H1 (cell line): ENCODE results near the gene CIITA. TPM values are rescaled to one million over a fixed set of nuclear protein-coding genes. Genes with fewer than 3 reads are reported as not detected.

Experiments
- CTCF ChIA-PET: fragments of 300-600 bp; sonication (Branson Sonifier 250); formaldehyde crosslinking; loops from one replicate; lab custom pipeline; 2021; ENCODE audit not compliant: partially characterized antibody; lab: Charles Lee
- POLR2A ChIA-PET: fragments of 300-600 bp; sonication (Branson Sonifier 250); formaldehyde crosslinking; loops from one replicate; lab custom pipeline; 2021; ENCODE audit warnings: inconsistent platforms; ENCODE audit not compliant: partially characterized antibody; lab: Charles Lee
- DNase-seq, 2 experiments: peaks; one replicate each; pipeline versions ENCODE4 v3.0.0 to v3.0.0-alpha.2; 2010 to 2022; ENCODE audit warnings: low spot score in 2 of 2, low read depth in 1 of 2, mixed read lengths in 1 of 2
- FAIRE-seq: peaks from 2 replicates; lab custom pipeline; 2011; peaks lifted over from hg19 to GRCh38; lab: Jason Lieb, UNC
- H2AFZ ChIP-seq: 2 replicates; pipeline ENCODE4 v1.8.1; 2012; ENCODE audit warnings: low read length, inconsistent platforms
- H2AK5ac ChIP-seq: 2 replicates; pipeline ENCODE4 v1.6.1; 2013; ENCODE audit warnings: low read depth, low read length
- H2BK120ac ChIP-seq: replicated peaks from 2 replicates; pipeline ENCODE3; 2013; ENCODE audit warnings: low read depth, low read length, inconsistent platforms
- H2BK12ac ChIP-seq: 2 replicates; pipeline ENCODE4 v1.6.1; 2013; ENCODE audit warnings: low read depth, low read length
- H2BK15ac ChIP-seq: 2 replicates; pipeline ENCODE4 v1.6.1; 2013; ENCODE audit warnings: low read length
- H2BK20ac ChIP-seq: 2 replicates; pipeline ENCODE4 v1.6.1; 2013; ENCODE audit warnings: low read length
- H2BK5ac ChIP-seq: 2 replicates; pipeline ENCODE4 v1.6.1; 2013; ENCODE audit warnings: low read depth, low read length
- H3K14ac ChIP-seq: 2 replicates; pipeline ENCODE4 v1.6.1; 2013; ENCODE audit warnings: inconsistent platforms; ENCODE audit not compliant: insufficient read length
- H3K18ac ChIP-seq: 2 replicates; pipeline ENCODE4 v1.6.1; 2013; ENCODE audit warnings: low read length; ENCODE audit errors: extremely low read depth
- H3K23ac ChIP-seq: 2 replicates; pipeline ENCODE4 v1.6.1; 2013; ENCODE audit warnings: inconsistent platforms; ENCODE audit not compliant: insufficient read length
- H3K23me2 ChIP-seq: 2 replicates; pipeline ENCODE4 v1.6.1; 2013; ENCODE audit warnings: low read depth, low read length
- H3K27ac ChIP-seq: 2 replicates; pipeline ENCODE4 v1.6.1; 2011; ENCODE audit warnings: low read depth, low read length, inconsistent platforms
- H3K27me3 ChIP-seq, 4 experiments: replicated peaks in 1 of 4; 1 replicate in 1 of 4; 2 replicates in 3 of 4; pipeline versions ENCODE4 v1.6.1 to v1.8.1; 2011 to 2013; ENCODE audit warnings: low read length in 3 of 4, mild to moderate bottlenecking in 3 of 4, inconsistent platforms in 2 of 4, mixed read lengths in 2 of 4, moderate library complexity in 1 of 4; ENCODE audit not compliant: control insufficient read depth in 3 of 4, insufficient read depth in 3 of 4; ENCODE audit errors: extremely low read depth in 1 of 4
- H3K36me3 ChIP-seq, 4 experiments: 2 replicates each; pipeline versions ENCODE4 v1.6.1 to v1.8.1; 2011 to 2013; ENCODE audit warnings: mild to moderate bottlenecking in 4 of 4, low read length in 3 of 4, moderate library complexity in 2 of 4, control low read depth in 1 of 4, inconsistent platforms in 1 of 4; ENCODE audit not compliant: insufficient read depth in 4 of 4, control insufficient read depth in 2 of 4
- H3K4ac ChIP-seq: replicated peaks from 2 replicates; pipeline ENCODE3; 2013; ENCODE audit warnings: low read length, low read depth, mixed read lengths, inconsistent platforms; ENCODE audit not compliant: insufficient read length
- H3K4me1 ChIP-seq, 4 experiments: replicated peaks in 1 of 4; 1 replicate in 1 of 4; 2 replicates in 3 of 4; pipeline versions ENCODE4 v1.6.1 to v1.8.1; 2011 to 2013; ENCODE audit warnings: low read length in 3 of 4, inconsistent platforms in 2 of 4, mixed read lengths in 1 of 4; ENCODE audit not compliant: insufficient read depth in 4 of 4, control insufficient read depth in 3 of 4
- H3K4me2 ChIP-seq, 2 experiments: 2 replicates each; pipeline versions ENCODE4 v1.6.1 to v1.8.1; 2011 to 2013; ENCODE audit warnings: low read depth in 2 of 2, low read length in 2 of 2, control low read depth in 1 of 2, inconsistent platforms in 1 of 2, mild to moderate bottlenecking in 1 of 2; ENCODE audit not compliant: insufficient read depth in 1 of 2
- H3K4me3 ChIP-seq, 4 experiments: fragments of 200-600, 300-600 bp in 1 of 4; sonication (generic), shearing (Covaris generic), sonication (Bioruptor Twin) in 1 of 4; 2 replicates each; pipeline versions ENCODE4 v1.5.1 to v1.8.1; 2011 to 2016; ENCODE audit warnings: low read length in 4 of 4, low read depth in 3 of 4, control low read depth in 2 of 4, inconsistent platforms in 2 of 4, mild to moderate bottlenecking in 2 of 4, mixed read lengths in 1 of 4, moderate library complexity in 1 of 4; ENCODE audit not compliant: insufficient read depth in 2 of 4; ENCODE audit errors: extremely low read depth in 1 of 4
- H3K56ac ChIP-seq: replicated peaks from 2 replicates; pipeline ENCODE3; 2013; ENCODE audit warnings: low read depth, mild to moderate bottlenecking, mixed read lengths, low read length, inconsistent platforms; ENCODE audit not compliant: insufficient read length
- H3K79me1 ChIP-seq: 2 replicates; pipeline ENCODE4 v1.6.1; 2013; ENCODE audit warnings: low read depth, low read length, control low read depth
- H3K79me2 ChIP-seq, 2 experiments: 2 replicates each; pipeline versions ENCODE4 v1.6.1 to v1.8.1; 2012 to 2013; ENCODE audit warnings: low read length in 2 of 2, mild to moderate bottlenecking in 2 of 2, inconsistent platforms in 1 of 2; ENCODE audit not compliant: insufficient read depth in 2 of 2, control insufficient read depth in 1 of 2
- H3K9ac ChIP-seq, 4 experiments: replicated peaks in 1 of 4; 1 replicate in 1 of 4; 2 replicates in 3 of 4; pipeline versions ENCODE4 v1.6.1 to v1.8.1; 2011 to 2013; ENCODE audit warnings: low read depth in 3 of 4, low read length in 3 of 4, control low read depth in 2 of 4, mild to moderate bottlenecking in 2 of 4, moderate library complexity in 2 of 4, inconsistent platforms in 1 of 4; ENCODE audit errors: extremely low read depth in 1 of 4
- H3K9me3 ChIP-seq, 2 experiments: 2 replicates each; pipeline versions ENCODE4 v1.6.1 to v1.8.1; 2012 to 2013; ENCODE audit warnings: mild to moderate bottlenecking in 2 of 2, moderate library complexity in 2 of 2, control low read depth in 1 of 2, inconsistent platforms in 1 of 2, low read depth in 1 of 2, low read length in 1 of 2, mixed read lengths in 1 of 2; ENCODE audit not compliant: insufficient read depth in 2 of 2
- H4K20me1 ChIP-seq, 2 experiments: replicated peaks in 1 of 2; 2 replicates each; pipeline versions ENCODE3 to v1.8.1; 2011 to 2013; ENCODE audit warnings: inconsistent platforms in 2 of 2, low read length in 2 of 2, mild to moderate bottlenecking in 1 of 2; ENCODE audit not compliant: insufficient read depth in 2 of 2, control insufficient read depth in 1 of 2
- H4K5ac ChIP-seq: 2 replicates; pipeline ENCODE4 v1.6.1; 2013; ENCODE audit warnings: low read length, low read depth, mixed read lengths, inconsistent platforms; ENCODE audit not compliant: insufficient read length
- H4K8ac ChIP-seq: 2 replicates; pipeline ENCODE4 v1.8.0; 2013; ENCODE audit warnings: mild to moderate bottlenecking, moderate library complexity, low read length, inconsistent platforms; ENCODE audit not compliant: insufficient read depth; ENCODE audit errors: extremely low read depth
- H4K91ac ChIP-seq: replicated peaks from 2 replicates; pipeline ENCODE3; 2013; ENCODE audit warnings: low read length, mixed read lengths, inconsistent platforms; ENCODE audit not compliant: insufficient read length
- CHD2 ChIP-seq: IDR thresholded peaks from 2 replicates; pipeline ENCODE4 v1.6.1; 2012; ENCODE audit warnings: low read length, improper control_type of control experiment
- FOSL1 ChIP-seq: IDR thresholded peaks from 2 replicates; pipeline ENCODE4 v1.6.1; 2011; ENCODE audit warnings: mild to moderate bottlenecking, low read depth, low read length, moderate library complexity; ENCODE audit not compliant: insufficient read depth
- HDAC2 ChIP-seq, 2 experiments: fragments of 300-600 bp in 1 of 2; sonication (generic) in 1 of 2; IDR thresholded peaks; 2 replicates each; pipeline ENCODE4 v1.6.1; 2011 to 2012; ENCODE audit warnings: low read depth in 2 of 2, low read length in 2 of 2, mild to moderate bottlenecking in 2 of 2, moderate library complexity in 2 of 2, borderline replicate concordance in 1 of 2, inconsistent platforms in 1 of 2
- KDM4A ChIP-seq: IDR thresholded peaks from one replicate; pipeline ENCODE4 v1.7.1; 2012; ENCODE audit warnings: low read depth, mild to moderate bottlenecking, moderate library complexity, low read length, inconsistent platforms; ENCODE audit not compliant: severe bottlenecking
- MAFK ChIP-seq: IDR thresholded peaks from 2 replicates; pipeline ENCODE4 v1.6.1; 2012; ENCODE audit warnings: low read depth, mild to moderate bottlenecking, improper control_type of control experiment, low read length
- RBBP5 ChIP-seq: IDR thresholded peaks from 2 replicates; pipeline ENCODE4 v1.7.1; 2012; ENCODE audit warnings: low read depth, mild to moderate bottlenecking, inconsistent platforms, low read length, moderate library complexity, borderline replicate concordance
- RNF2 ChIP-seq: fragments of 200-900, 300-1000 bp; sonication (generic); IDR thresholded peaks from 2 replicates; pipeline ENCODE4 v1.7.1; 2016; ENCODE audit warnings: borderline replicate concordance, low read depth, mild to moderate bottlenecking, antibody characterized with exemption, low read length; ENCODE audit not compliant: poor library complexity, severe bottlenecking; ENCODE audit errors: missing control alignments
- RXRA ChIP-seq: IDR thresholded peaks from 2 replicates; pipeline ENCODE4 v1.6.1; 2011; ENCODE audit warnings: low read depth, mild to moderate bottlenecking, low read length, moderate library complexity; ENCODE audit not compliant: insufficient read depth
- SIN3A ChIP-seq, 2 experiments: IDR thresholded peaks in 1 of 2; conservative IDR thresholded peaks in 1 of 2; 2 replicates each; pipeline ENCODE4 v1.6.1; 2011 to 2012; ENCODE audit warnings: low read length in 2 of 2, improper control_type of control experiment in 1 of 2, low read depth in 1 of 2, mild to moderate bottlenecking in 1 of 2
- SIRT6 ChIP-seq: IDR thresholded peaks from one replicate; pipeline ENCODE4 v1.7.1; 2012; ENCODE audit warnings: low read length, inconsistent platforms
- SP2 ChIP-seq: IDR thresholded peaks from 2 replicates; pipeline ENCODE4 v1.6.1; 2012; ENCODE audit warnings: mild to moderate bottlenecking, low read length, inconsistent platforms
- polyA plus RNA-seq, 7 experiments: library from polyadenylated mRNA; depleted of rRNA in 3 of 7; stranded (reverse) in 5 of 7; unstranded in 2 of 7; fragments of >200 nt in 5 of 7; fragments of 200-250 nt in 2 of 7; gene quantifications; 1 replicate in 5 of 7; 2 replicates in 1 of 7; 4 replicates in 1 of 7; pipeline versions ENCODE4 v1.2.1 to v1.2.3, GENCODE V29; 2011 to 2013; ENCODE audit warnings: missing spikeins in 2 of 7, mixed read lengths in 2 of 7
- total RNA-seq: library from RNA; stranded (reverse); fragmentation: NEBNext Ultra II Directional; extraction: Animal tissue kit (Norgen Biotek cat#: 25700); gene quantifications from 2 replicates; pipeline ENCODE4 v1.2.1, GENCODE V29; 2021
- TF ChIP-seq, protein P1 (sequence below): IDR thresholded peaks from 2 replicates; pipeline ENCODE4 v1.6.1; 2011; ENCODE audit warnings: low read depth, mild to moderate bottlenecking, low read length; ENCODE audit not compliant: insufficient read depth

The CIITA gene
- total and polyA plus RNA-seq, 2 of the 8 experiments (the other 6 are each of a cell fraction or from before 2014, with no cell fraction given), result 0.07 to 0.17 TPM

DNA sequence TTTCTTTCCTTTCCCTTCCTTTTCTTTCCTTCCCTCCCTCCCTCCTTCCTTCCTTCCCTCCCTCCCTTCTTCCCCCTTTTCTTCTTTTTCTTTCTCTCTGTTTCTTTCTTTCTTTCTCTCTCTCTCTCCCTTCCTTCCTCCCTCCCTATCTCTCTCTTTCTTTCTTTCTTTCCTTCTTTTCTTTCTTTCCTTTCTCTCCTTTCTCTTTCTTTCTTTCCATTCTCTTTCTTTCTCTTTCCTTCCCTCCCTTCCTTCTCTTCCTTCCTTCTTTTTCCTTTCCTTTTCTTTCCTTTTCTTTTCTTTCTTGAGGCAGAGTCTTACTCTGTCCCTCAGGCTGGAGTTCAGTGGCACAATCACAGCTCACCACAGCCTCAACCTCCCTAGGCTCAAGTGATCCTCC lies 34.3 kb downstream of the CIITA start:
- Histone ChIP-seq H2AFZ (no peak overlapping the region), H2BK120ac (no peak overlapping the region), H2BK20ac (no peak overlapping the region), H4K8ac (no peak overlapping the region), H2BK5ac (no peak overlapping the region), H3K14ac (no peak overlapping the region), H4K5ac (no peak overlapping the region), H3K4me2 (no peak overlapping the region), H3K4me1 (no peaks in the 10 kb centered on the region; a peak in 1 of 7 replicates), H2BK15ac (no peak overlapping the region), H3K56ac (no peak overlapping the region), H3K27me3 (no peaks in the 10 kb centered on the region; a peak in 1 of 7 replicates), H3K79me2 (no peaks in the 10 kb centered on the region), H2BK12ac (no peak overlapping the region), H3K9ac (no peak overlapping the region), H2AK5ac (no peak overlapping the region), H3K18ac (no peak overlapping the region), H3K23me2 (no peaks in the 10 kb centered on the region), H4K91ac (no peak overlapping the region), H3K9me3 (no peaks in the 10 kb centered on the region), H3K27ac (no peak overlapping the region), H4K20me1 (no peaks in the 10 kb centered on the region), H3K79me1 (no peaks in the 10 kb centered on the region), H3K36me3 (no peaks in the 10 kb centered on the region), H3K4ac (no peak overlapping the region), H3K23ac (no peak overlapping the region), H3K4me3 (no peak overlapping the region)
- DNase-seq (no peak), FAIRE-seq (no peak)
- POLR2A ChIA-PET, result no interaction called here
- no peak for TF ChIP-seq RNF2
- TF ChIP-seq FOSL1, result no peak
- no peak for TF ChIP-seq KDM4A
- no peak for TF ChIP-seq SIN3A (conservative IDR thresholded peaks at IDR 0.05 in 1 of 2, IDR thresholded peaks at IDR 0.05 in 1 of 2; ENCODE audit: low read depth in 1 of 2, low read length in 2 of 2)
- TF ChIP-seq SP2, result no peak
- no peak for TF ChIP-seq MAFK
- no peak for TF ChIP-seq CHD2
- no peak for TF ChIP-seq RXRA
- TF ChIP-seq HDAC2 (IDR thresholded peaks at IDR 0.05; ENCODE audit: borderline replicate concordance in 1 of 2, low read depth in 2 of 2, low read length in 2 of 2), result no peak
- no peak for TF ChIP-seq RBBP5
- TF ChIP-seq, protein P1, sequence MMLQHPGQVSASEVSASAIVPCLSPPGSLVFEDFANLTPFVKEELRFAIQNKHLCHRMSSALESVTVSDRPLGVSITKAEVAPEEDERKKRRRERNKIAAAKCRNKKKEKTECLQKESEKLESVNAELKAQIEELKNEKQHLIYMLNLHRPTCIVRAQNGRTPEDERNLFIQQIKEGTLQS, result no peak
- no peak for TF ChIP-seq SIRT6
- CTCF ChIA-PET, result interaction anchor here (0.5 to 7.1 kb wide), 11 partner anchors 9 to 396 kb away, joined by 3 to 82 read pairs (median 3); no protein-coding TSS in a partner anchor
